ENCODE results near the gene CREB3L1.

DNA sequence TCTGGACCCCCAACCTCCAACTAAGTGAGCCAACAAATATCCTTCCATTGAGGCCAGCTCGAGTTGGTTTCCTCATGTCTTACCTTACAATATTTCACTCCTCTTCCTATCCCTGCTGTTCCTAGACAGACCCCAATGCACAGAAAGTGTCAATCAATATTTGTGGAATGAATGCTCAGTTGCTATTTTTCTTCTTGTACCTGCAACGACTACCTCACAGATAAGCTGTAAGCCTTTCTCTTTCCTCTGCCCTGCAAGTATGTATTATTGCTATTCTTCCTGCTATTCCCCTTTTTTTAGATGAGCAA, 26.8 kb upstream of the CREB3L1 start:
- TF ChIP-seq, protein P1, sequence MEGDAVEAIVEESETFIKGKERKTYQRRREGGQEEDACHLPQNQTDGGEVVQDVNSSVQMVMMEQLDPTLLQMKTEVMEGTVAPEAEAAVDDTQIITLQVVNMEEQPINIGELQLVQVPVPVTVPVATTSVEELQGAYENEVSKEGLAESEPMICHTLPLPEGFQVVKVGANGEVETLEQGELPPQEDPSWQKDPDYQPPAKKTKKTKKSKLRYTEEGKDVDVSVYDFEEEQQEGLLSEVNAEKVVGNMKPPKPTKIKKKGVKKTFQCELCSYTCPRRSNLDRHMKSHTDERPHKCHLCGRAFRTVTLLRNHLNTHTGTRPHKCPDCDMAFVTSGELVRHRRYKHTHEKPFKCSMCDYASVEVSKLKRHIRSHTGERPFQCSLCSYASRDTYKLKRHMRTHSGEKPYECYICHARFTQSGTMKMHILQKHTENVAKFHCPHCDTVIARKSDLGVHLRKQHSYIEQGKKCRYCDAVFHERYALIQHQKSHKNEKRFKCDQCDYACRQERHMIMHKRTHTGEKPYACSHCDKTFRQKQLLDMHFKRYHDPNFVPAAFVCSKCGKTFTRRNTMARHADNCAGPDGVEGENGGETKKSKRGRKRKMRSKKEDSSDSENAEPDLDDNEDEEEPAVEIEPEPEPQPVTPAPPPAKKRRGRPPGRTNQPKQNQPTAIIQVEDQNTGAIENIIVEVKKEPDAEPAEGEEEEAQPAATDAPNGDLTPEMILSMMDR (IDR thresholded peaks at IDR 0.05), result no peak
- TF ChIP-seq POLR2AphosphoS5 (IDR thresholded peaks at IDR 0.05) (no peak), POLR2A (IDR thresholded peaks at IDR 0.05) (no peak), EP300 (IDR thresholded peaks at IDR 0.05) (no peak)

Measured in sigmoid colon (tissue), 4 donors.